HG03045 (cell line): ENCODE data around the gene ACTN2.

ENCODE experiments used
- ATAC-seq: cut with Tn5 transposase; IDR thresholded peaks from one replicate; pipeline ENCODE4 v1.9.1; 2021; ENCODE audit warnings: mild to moderate bottlenecking, moderate library complexity; ENCODE audit not compliant: unreplicated experiment

The ACTN2 gene

GRCh38 chr1:236765831-236766230, 79.5 kb downstream of the ACTN2 start:
- no peak for ATAC-seq

GRCh38 chr1:236766506-236766905, 80.2 kb downstream of the ACTN2 start:
- no peak for ATAC-seq

DNA sequence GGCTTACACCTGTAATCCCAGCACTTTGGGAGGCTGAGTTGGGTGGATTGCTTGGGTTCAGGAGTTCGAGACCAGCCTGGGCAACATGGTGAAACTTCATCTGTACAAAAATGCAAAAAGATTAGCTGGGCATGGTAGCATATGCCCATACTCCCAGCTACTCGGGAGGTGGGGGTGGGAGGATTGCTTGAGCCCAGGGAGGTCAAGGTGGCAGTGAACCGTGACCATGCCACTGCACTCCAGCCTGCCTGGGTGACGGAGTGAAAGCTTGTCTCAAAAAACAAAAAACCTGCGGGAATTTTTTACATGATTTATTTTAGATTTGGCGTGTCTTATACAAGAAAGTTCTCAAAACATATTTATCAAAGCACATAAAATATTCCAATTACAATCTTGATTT, 81.0 kb downstream of the ACTN2 start:
- no peak for ATAC-seq

DNA sequence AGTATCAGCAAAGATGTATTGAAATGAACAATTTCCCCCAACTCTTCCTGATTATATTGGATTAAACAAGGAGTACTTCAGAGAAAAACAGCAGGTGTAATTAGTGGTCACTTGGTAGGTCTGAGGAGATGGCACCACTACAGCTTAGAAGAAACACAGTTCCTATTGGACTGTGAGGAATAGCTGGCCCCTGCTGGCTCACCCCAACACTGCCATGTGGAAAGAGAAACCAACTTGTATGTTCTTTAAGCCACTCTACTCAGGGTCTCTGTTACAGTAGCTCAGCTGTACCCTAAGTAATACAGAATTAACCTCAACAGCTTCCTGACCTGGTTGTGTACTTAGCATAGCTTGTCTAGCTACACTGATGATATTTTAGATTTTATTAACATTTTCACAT, 82.3 kb downstream of the ACTN2 start:
- ATAC-seq = no peak

- no peak for ATAC-seq
Measured at GRCh38 chr1:236773919-236774318, 87.6 kb downstream of the ACTN2 start.

DNA sequence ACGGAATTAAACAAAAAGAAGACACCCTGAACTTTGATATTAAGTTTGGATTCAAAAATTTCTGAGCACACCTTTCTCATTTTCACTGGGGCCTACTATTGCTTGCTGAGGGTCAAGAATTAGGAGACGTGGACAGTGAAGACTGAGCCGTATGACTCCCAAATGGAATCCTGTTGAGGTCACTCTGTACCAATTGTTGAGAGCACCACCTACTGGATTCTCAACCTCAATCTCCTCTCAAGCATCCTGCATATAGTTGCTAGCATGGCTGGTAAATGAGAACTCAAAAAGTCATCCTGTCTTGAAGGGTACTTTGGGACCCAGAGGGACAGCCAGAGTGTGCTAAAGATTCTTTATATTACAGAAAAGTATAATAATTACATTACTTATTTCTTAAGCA, 88.6 kb downstream of the ACTN2 start:
- no peak for ATAC-seq

DNA sequence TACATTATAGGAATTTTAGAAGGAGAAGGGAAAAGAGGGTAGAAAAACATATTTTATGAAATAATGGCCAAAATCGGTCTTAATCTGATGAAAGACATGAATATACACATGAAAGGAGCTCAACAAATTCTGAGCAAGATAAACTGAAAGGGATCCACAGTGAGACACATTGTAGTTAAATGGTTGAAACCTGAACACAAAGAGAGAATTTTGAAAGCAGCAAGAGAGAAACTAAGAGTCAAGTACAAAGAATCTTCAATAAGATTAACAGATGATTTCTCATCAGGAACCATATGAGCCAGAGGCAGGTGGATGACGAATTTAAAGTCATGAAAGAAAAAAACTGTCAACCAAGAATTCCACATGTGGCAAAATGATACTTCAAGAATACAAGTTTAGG, 93.0 kb downstream of the ACTN2 start:
- ATAC-seq = no peak

DNA sequence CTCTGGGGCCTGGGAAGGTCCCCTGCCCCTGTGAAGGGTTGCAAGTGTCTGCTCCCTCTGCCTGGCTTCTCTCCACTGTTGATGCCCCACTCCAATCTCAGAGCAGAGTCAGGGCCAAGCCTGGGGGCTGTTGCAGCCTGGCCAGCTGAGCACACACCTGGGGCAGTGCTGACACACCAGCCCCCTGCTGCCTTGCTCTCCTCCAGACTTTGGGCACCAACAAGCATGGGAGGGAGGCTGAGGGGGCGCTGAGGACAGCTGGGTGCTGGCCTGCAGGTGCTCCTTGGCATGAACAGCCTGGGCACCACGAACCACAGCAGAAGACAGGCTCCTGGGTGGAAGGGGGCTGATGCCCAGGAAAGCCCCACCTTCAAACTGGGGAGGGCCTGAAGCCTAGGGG, 99.2 kb downstream of the ACTN2 start:
- no peak for ATAC-seq

DNA sequence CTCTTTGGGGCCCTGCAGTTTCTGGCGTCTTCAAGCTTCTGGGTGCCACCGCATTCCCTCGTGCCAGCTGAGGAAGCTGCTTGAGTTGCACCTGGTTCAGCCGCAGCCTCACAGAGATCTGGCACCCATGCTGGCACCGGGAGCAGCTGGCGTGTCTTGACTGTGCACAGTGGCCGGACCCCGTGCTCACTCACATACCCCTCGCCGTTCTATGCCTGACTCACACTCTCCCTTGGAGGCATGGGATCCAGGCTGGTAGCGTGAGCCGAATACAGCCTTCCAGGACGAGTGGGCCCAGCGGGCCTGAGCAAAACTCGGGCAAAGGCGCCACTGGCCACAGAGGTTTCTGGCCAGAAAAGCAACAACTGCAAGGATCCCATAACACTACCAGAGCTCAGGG, 100.2 kb downstream of the ACTN2 start:
- no peak for ATAC-seq

- no peak for ATAC-seq
Measured at GRCh38 chr1:236794585-236795034, 108.3 kb downstream of the ACTN2 start.

DNA sequence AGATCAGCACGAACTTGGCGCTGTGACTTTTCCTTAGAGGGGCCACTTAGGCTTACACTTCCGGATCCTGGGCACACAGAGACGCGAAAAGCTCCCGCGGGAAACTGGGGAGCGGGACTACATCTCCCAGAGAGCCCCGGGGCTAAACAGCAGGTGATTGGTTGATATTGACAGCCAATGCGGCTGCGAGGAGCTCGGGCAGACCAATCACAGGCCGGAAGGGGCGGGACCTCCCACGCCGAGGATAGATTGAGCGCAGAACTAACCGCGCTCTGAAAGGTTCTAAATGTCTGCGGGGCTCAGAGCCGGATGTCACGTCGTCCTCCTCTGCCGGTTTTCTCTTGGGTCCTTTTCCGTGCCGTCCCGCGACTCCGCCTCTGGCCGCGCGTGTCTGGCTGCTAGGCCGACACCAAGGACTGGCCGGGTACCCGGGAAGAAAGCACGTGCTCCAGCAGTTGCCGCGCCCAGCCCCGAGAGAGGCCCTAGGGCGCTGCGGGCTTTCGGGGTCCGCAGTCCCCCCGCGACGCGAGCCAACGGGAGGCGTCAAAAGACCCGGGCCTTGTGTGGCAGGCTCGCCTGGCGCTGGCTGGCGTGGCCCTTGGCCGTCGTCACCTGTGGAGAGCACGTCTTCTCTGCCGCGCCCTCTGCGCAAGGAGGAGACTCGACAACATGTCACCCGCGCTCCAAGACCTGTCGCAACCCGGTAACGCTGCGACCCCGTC, 108.9 kb downstream of the ACTN2 start, which contains the start of gene MTR:
MTR (plus strand) TSS at position 258 of the 722 bp plus-strand sequence; CDS start at position 670, 412 bp downstream.
- ATAC-seq = peak; percentile 99

- peak; percentile 37 for ATAC-seq
Measured at GRCh38 chr1:236795757-236796667, 109.7 kb downstream of the ACTN2 start.

- ATAC-seq = no peak
Measured at GRCh38 chr1:236799001-236799400, 112.7 kb downstream of the ACTN2 start.

- no peak for ATAC-seq
Measured at GRCh38 chr1:236800002-236800620, 113.8 kb downstream of the ACTN2 start.

GRCh38 chr1:236800623-236801022, 114.3 kb downstream of the ACTN2 start:
- no peak for ATAC-seq

DNA sequence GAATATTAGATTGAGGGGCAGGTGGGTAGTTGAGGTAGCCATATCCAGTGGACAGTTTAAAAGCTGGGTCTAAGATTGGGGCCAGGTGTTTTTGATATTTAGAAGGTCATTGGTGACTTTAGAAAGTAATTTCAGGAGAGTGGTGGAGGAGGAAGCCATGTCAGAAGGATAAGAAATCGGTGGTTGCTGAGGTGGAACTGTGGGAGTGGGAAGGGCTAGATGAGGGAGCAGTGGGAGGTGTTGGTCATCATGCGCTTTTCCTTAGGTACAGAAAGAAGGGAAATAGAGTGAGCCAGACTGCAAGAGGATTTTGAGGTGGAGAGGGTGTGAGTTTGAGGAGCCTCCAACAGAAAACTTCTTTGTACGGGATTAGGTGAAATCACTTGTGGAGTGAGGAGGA, 116.0 kb downstream of the ACTN2 start:
- no peak for ATAC-seq

DNA sequence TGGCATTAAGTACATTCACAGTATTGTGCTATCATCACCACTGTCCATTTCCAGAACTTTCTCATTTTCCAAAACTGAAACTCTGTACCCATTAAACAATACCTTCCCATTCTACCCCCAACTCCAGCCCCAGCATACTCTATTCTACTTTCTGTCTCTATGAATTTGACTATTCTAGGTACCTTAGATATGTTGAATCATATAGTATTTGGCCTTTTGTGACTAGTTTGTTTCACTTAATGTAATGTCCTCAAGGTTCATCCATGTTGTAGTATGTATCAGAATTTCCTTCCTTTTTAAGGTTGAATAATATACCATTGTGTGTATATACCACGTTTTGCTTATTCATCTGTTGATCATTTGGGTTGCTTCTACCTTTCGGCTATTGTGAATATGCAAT, 120.3 kb downstream of the ACTN2 start:
- no peak for ATAC-seq

- no peak for ATAC-seq
Measured at GRCh38 chr1:236808005-236808404, 121.7 kb downstream of the ACTN2 start.

- no peak for ATAC-seq
Measured at GRCh38 chr1:236808564-236809130, 122.3 kb downstream of the ACTN2 start.

- no peak for ATAC-seq
Measured at GRCh38 chr1:236809148-236809547, 122.8 kb downstream of the ACTN2 start.

- ATAC-seq = no peak
Measured at GRCh38 chr1:236810018-236810417, 123.7 kb downstream of the ACTN2 start.
